HL-60 (cell line): ENCODE data around the gene NENF.
"Not testable (repeated sequence)": the region's sequence is repeated elsewhere in the genome, so short reads cannot be mapped to it uniquely, and the experiment has no call there.

ENCODE experiments used
- DNase-seq, 2 experiments: peaks; one replicate each; pipeline ENCODE4 v3.0.0-alpha.2; 2010 to 2020; ENCODE audit warnings: low read depth in 1 of 2, low spot score in 1 of 2
- H3K27ac ChIP-seq: fragments of 250-450 bp; sonication (Bioruptor Pico); replicated peaks from 2 replicates; pipeline ENCODE4 v1.5.1; 2020; ENCODE audit warnings: mild to moderate bottlenecking, moderate library complexity
- H3K27me3 ChIP-seq: fragments of 250-450 bp; sonication (Bioruptor Pico); 2 replicates; pipeline ENCODE4 v1.5.1; 2021; ENCODE audit warnings: mild to moderate bottlenecking, moderate library complexity; ENCODE audit not compliant: insufficient read depth, poor library complexity, severe bottlenecking
- H3K4me3 ChIP-seq: replicated peaks from 2 replicates; pipeline ENCODE4 v1.5.1; 2011; ENCODE audit warnings: mild to moderate bottlenecking, control low read depth, low read length; ENCODE audit not compliant: insufficient read depth
- CTCF ChIP-seq: IDR thresholded peaks from one replicate; pipeline ENCODE4 v1.5.1; 2011; ENCODE audit warnings: low read length, control low read depth, inconsistent platforms; ENCODE audit not compliant: insufficient read depth
- GABPA ChIP-seq: IDR thresholded peaks from 2 replicates; pipeline ENCODE4 v1.6.1; 2012; ENCODE audit warnings: low read depth
- POLR2AphosphoS5 ChIP-seq: IDR thresholded peaks from 2 replicates; pipeline ENCODE4 v1.6.1; 2012; ENCODE audit warnings: low read depth
- REST ChIP-seq: IDR thresholded peaks from 2 replicates; pipeline ENCODE4 v1.6.1; 2012; ENCODE audit warnings: low read depth; ENCODE audit not compliant: insufficient replicate concordance
- SPI1 ChIP-seq: IDR thresholded peaks from 2 replicates; pipeline ENCODE4 v1.6.1; 2012; ENCODE audit warnings: low read depth, mild to moderate bottlenecking, borderline replicate concordance
- long read RNA-seq: library from polyadenylated mRNA; unstranded; transcript quantifications from one replicate; pipeline ENCODE4 v2.0.0, GENCODE V29; 2020

Gene NENF
- long read RNA-seq: 0 reads

GRCh38 chr1:212432661-212433576 is at the start of gene NENF:
Gene NENF (plus strand): TSS chr1:212432920. CDS start chr1:212432944, 24 bp downstream.
- H3K4me3 ChIP-seq: peak within 1 kb of the TSS; percentile 55
- no peaks in the 10 kb centered on the region for H3K27me3 ChIP-seq
- TF ChIP-seq REST (peak; percentile 77), CTCF (no peak), POLR2AphosphoS5 (peak; percentile 42; the same call in 1 of the 2 replicates)
- H3K27ac ChIP-seq: peak within 1 kb of the TSS; percentile 51
- DNase-seq: peak; percentile 47 to 68

GRCh38 chr1:212386029-212386428 is 46.7 kb upstream of the NENF start:
- TF ChIP-seq POLR2AphosphoS5: no peak
- TF ChIP-seq GABPA: no peak
- TF ChIP-seq REST: no peak
- no peak for TF ChIP-seq CTCF
- no peak for TF ChIP-seq SPI1
- no peak for DNase-seq
- H3K27me3 ChIP-seq: no peaks in the 10 kb centered on the region

GRCh38 chr1:212388985-212389716 is 43.6 kb upstream of the NENF start:
- TF ChIP-seq GABPA (no peak), CTCF (no peak), SPI1 (no peak), REST (no peak), POLR2AphosphoS5 (no peak)
- no peaks in the 10 kb centered on the region for H3K27me3 ChIP-seq
- no peak for DNase-seq
- no peak overlapping the region for H3K4me3 ChIP-seq
- no peak overlapping the region for H3K27ac ChIP-seq

More at GRCh38 chr1:212386029-212386428, 46.7 kb upstream of the NENF start:
- Histone ChIP-seq H3K4me3 (no peak overlapping the region), H3K27ac (no peak overlapping the region)

- DNase-seq, H3K27ac ChIP-seq, H3K27me3 ChIP-seq, H3K4me3 ChIP-seq: not testable (repeated sequence)
Measured at GRCh38 chr1:212395678-212396437, 36.9 kb upstream of the NENF start.
